Fibroblast of lung (primary cell): ENCODE results near the gene CDCP1. TPM values are rescaled to one million over a fixed set of nuclear protein-coding genes. Genes with fewer than 3 reads are reported as not detected.

Source experiments
- DNase-seq, 2 donors: peaks; one replicate each; pipeline versions ENCODE4 v3.0.0 to v3.0.0-alpha.2; 2010; ENCODE audit warnings: low read depth in 2 of 2
- H2AFZ ChIP-seq: 2 replicates; pipeline ENCODE4 v1.5.1; 2012; ENCODE audit warnings: low read length, control low read depth, inconsistent platforms
- H3K27ac ChIP-seq: 2 replicates; pipeline ENCODE4 v1.5.1; 2011; ENCODE audit warnings: low read length, control low read depth; ENCODE audit not compliant: insufficient read depth
- H3K27me3 ChIP-seq: 2 replicates; pipeline ENCODE4 v1.5.1; 2011; ENCODE audit warnings: mild to moderate bottlenecking, low read length; ENCODE audit not compliant: control insufficient read depth, insufficient read depth
- H3K36me3 ChIP-seq: 2 replicates; pipeline ENCODE4 v1.5.1; 2011; ENCODE audit warnings: low read length; ENCODE audit not compliant: control insufficient read depth, insufficient read depth
- H3K4me1 ChIP-seq: 2 replicates; pipeline ENCODE4 v1.5.1; 2011; ENCODE audit warnings: low read length; ENCODE audit not compliant: control insufficient read depth, insufficient read depth; ENCODE audit errors: extremely low read depth
- H3K4me2 ChIP-seq: 2 replicates; pipeline ENCODE4 v1.5.1; 2011; ENCODE audit warnings: low read length, control low read depth; ENCODE audit not compliant: insufficient read depth; ENCODE audit errors: extremely low read depth
- H3K4me3 ChIP-seq, 4 experiments: fragments of 200-600 bp in 1 of 4; sonication (generic) in 1 of 4; replicated peaks in 1 of 4; 2 replicates each; pipeline ENCODE4 v1.5.1; 2011 to 2016; ENCODE audit warnings: low read length in 4 of 4, low read depth in 3 of 4, mild to moderate bottlenecking in 3 of 4, control low read depth in 2 of 4, inconsistent platforms in 1 of 4, mixed read lengths in 1 of 4; ENCODE audit not compliant: insufficient read depth in 1 of 4; ENCODE audit errors: control extremely low read depth in 1 of 4
- H3K79me2 ChIP-seq: 2 replicates; pipeline ENCODE4 v1.5.1; 2012; ENCODE audit warnings: mild to moderate bottlenecking, low read length, inconsistent platforms; ENCODE audit not compliant: control insufficient read depth, insufficient read depth
- H3K9ac ChIP-seq: 2 replicates; pipeline ENCODE4 v1.5.1; 2011; ENCODE audit warnings: mild to moderate bottlenecking, low read length, control low read depth; ENCODE audit not compliant: insufficient read depth
- H3K9me3 ChIP-seq: 2 replicates; pipeline ENCODE4 v1.5.1; 2012; ENCODE audit warnings: low read depth, low read length; ENCODE audit not compliant: control insufficient read depth, insufficient read depth
- H4K20me1 ChIP-seq: 2 replicates; pipeline ENCODE4 v1.5.1; 2011; ENCODE audit warnings: low read length; ENCODE audit not compliant: control insufficient read depth, insufficient read depth; ENCODE audit errors: extremely low read depth
- EZH2 ChIP-seq: IDR thresholded peaks from 2 replicates; pipeline ENCODE4 v1.5.1; 2012; ENCODE audit warnings: low read length, control low read depth, mild to moderate bottlenecking; ENCODE audit errors: missing control alignments
- polyA plus RNA-seq, 2 donors: library from polyadenylated mRNA; depleted of rRNA in 1 of 2; stranded (reverse) in 1 of 2; unstranded in 1 of 2; fragments of >200 nt; gene quantifications; 2 replicates each; pipeline ENCODE4 v1.2.1, GENCODE V29; 2011 to 2012; ENCODE audit warnings: missing spikeins in 1 of 2
- total RNA-seq: library from RNA; depleted of rRNA; stranded (reverse); fragments of >200 nt; gene quantifications from 2 replicates; pipeline ENCODE4 v1.2.1, GENCODE V29; 2014
- TF ChIP-seq, protein P1 (sequence below), 2 donors: IDR thresholded peaks in 1 of 2; conservative IDR thresholded peaks in 1 of 2; 1 replicate in 1 of 2; 2 replicates in 1 of 2; pipeline ENCODE4 v1.5.1; 2011 to 2012; ENCODE audit warnings: low read length in 2 of 2, control low read depth in 1 of 2, inconsistent platforms in 1 of 2, low read depth in 1 of 2, mild to moderate bottlenecking in 1 of 2

Gene CDCP1
- total and polyA plus RNA-seq, 2 donors (not counting 1 experiment from before 2014, with no cell fraction given), result 25.6 to 56.1 TPM

DNA sequence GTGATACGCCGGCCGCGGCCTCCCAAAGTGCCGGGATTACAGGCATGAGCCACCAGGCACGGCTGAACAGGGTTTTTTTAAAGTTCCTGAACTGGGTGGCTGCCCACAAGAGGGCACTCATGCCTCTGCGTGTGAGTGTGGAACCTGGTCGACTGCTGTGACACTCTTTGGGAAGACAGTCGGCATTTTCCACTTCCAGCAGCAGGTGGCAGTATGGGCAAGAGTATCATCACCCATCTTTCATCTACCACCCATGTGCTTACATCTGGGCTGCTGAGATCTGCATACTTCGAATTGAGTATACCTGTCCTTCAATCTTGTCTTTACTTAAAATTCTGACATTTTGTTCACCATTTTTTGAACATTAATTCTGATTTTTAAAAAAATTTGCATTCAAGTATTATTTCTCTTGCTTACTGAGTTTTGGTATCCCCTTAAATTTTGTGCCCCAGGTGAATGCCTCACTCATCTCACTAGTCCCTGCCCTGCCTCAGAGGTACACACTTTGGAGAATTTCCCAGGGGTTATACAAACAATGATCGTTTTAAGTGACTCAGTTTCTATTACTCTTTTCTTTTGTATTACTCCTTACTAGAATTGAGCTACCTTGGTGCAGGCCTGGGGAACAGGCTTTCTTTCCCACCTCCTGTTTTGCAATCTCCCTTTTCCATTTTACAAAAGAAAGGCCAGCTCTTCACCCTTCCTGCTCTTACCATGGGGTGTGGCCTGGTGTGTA, 108.3 kb downstream of the CDCP1 start:
- TF ChIP-seq, protein P1, sequence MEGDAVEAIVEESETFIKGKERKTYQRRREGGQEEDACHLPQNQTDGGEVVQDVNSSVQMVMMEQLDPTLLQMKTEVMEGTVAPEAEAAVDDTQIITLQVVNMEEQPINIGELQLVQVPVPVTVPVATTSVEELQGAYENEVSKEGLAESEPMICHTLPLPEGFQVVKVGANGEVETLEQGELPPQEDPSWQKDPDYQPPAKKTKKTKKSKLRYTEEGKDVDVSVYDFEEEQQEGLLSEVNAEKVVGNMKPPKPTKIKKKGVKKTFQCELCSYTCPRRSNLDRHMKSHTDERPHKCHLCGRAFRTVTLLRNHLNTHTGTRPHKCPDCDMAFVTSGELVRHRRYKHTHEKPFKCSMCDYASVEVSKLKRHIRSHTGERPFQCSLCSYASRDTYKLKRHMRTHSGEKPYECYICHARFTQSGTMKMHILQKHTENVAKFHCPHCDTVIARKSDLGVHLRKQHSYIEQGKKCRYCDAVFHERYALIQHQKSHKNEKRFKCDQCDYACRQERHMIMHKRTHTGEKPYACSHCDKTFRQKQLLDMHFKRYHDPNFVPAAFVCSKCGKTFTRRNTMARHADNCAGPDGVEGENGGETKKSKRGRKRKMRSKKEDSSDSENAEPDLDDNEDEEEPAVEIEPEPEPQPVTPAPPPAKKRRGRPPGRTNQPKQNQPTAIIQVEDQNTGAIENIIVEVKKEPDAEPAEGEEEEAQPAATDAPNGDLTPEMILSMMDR (conservative IDR thresholded peaks at IDR 0.05 in 1 of 2, IDR thresholded peaks at IDR 0.05 in 1 of 2; ENCODE audit: low read depth in 1 of 2, low read length in 2 of 2), result peak; percentile 81 to 90
- TF ChIP-seq EZH2, result no peak
- no peak overlapping the region for H3K9ac ChIP-seq
- no peak overlapping the region for H2AFZ ChIP-seq
- no peak overlapping the region for H3K27ac ChIP-seq
- H4K20me1 ChIP-seq, result no peaks in the 10 kb centered on the region
- H3K27me3 ChIP-seq, result no peaks in the 10 kb centered on the region
- no peak overlapping the region for H3K4me3 ChIP-seq
- H3K4me1 ChIP-seq, result peaks cover 24% of the 10 kb centered on the region
- H3K4me2 ChIP-seq, result no peak overlapping the region
- H3K9me3 ChIP-seq, result no peaks in the 10 kb centered on the region
- no peaks in the 10 kb centered on the region for H3K36me3 ChIP-seq
- peak; percentile 84 to 93 for DNase-seq
- H3K79me2 ChIP-seq, result no peaks in the 10 kb centered on the region

DNA sequence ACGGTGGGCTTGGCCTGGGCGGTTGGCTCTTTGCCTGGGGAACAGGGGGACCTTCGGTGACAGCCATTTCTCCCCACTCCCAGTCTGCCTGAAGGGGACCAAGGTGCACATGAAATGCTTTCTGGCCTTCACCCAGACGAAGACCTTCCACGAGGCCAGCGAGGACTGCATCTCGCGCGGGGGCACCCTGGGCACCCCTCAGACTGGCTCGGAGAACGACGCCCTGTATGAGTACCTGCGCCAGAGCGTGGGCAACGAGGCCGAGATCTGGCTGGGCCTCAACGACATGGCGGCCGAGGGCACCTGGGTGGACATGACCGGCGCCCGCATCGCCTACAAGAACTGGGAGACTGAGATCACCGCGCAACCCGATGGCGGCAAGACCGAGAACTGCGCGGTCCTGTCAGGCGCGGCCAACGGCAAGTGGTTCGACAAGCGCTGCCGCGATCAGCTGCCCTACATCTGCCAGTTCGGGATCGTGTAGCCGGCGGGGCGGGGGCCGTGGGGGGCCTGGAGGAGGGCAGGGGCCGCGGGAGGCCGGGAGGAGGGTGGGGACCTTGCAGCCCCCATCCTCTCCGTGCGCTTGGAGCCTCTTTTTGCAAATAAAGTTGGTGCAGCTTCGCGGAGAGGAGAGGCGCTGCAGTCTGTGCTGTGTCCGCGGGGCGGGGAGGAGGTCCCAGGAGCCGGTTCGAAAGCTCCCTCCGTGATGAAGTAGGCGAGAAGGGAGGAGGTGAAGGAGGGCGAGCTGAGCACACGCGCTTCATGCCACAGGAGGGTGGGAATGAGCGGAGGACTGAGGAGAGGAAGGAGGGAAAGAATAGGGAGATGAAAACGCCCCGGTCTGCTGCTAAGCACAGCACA, 110.5 kb downstream of the CDCP1 start:
- no peaks in the 10 kb centered on the region for H3K36me3 ChIP-seq
- peak overlapping the region in 2 of 4 experiments; percentile 13 to 42 for H3K4me3 ChIP-seq
- H3K27ac ChIP-seq, result peak overlapping the region; percentile 30
- no peaks in the 10 kb centered on the region for H3K9me3 ChIP-seq
- no peak overlapping the region for H3K9ac ChIP-seq
- TF ChIP-seq EZH2, result no peak
- TF ChIP-seq, protein P1 (conservative IDR thresholded peaks at IDR 0.05 in 1 of 2, IDR thresholded peaks at IDR 0.05 in 1 of 2; ENCODE audit: low read depth in 1 of 2, low read length in 2 of 2), result peak in 1 of 2 donors; percentile 11
- no peaks in the 10 kb centered on the region for H3K27me3 ChIP-seq
- no peaks in the 10 kb centered on the region for H3K79me2 ChIP-seq
- H4K20me1 ChIP-seq, result no peaks in the 10 kb centered on the region
- peak overlapping the region; percentile 56 for H3K4me2 ChIP-seq
- peak overlapping the region; percentile 49 for H2AFZ ChIP-seq
- H3K4me1 ChIP-seq, result peaks cover 16% of the 10 kb centered on the region
- peak in 1 of 2 donors; percentile 59 for DNase-seq

- TF ChIP-seq, protein P1 (conservative IDR thresholded peaks at IDR 0.05 in 1 of 2, IDR thresholded peaks at IDR 0.05 in 1 of 2; ENCODE audit: low read depth in 1 of 2, low read length in 2 of 2), result no peak
- TF ChIP-seq EZH2, result no peak
- no peaks in the 10 kb centered on the region for H4K20me1 ChIP-seq
- H3K4me3 ChIP-seq, result no peak overlapping the region
- no peaks in the 10 kb centered on the region for H3K27me3 ChIP-seq
- peaks cover 17% of the 10 kb centered on the region for H3K4me1 ChIP-seq
- H3K9me3 ChIP-seq, result no peaks in the 10 kb centered on the region
- no peak overlapping the region for H3K4me2 ChIP-seq
- DNase-seq, result no peak
- H3K79me2 ChIP-seq, result no peaks in the 10 kb centered on the region
- H3K36me3 ChIP-seq, result no peaks in the 10 kb centered on the region
- no peak overlapping the region for H3K9ac ChIP-seq
- no peak overlapping the region for H3K27ac ChIP-seq
- no peak overlapping the region for H2AFZ ChIP-seq
These were observed 111.4 kb downstream of the CDCP1 start for GRCh38 chr3:45034612-45035252.
